HepG2 (cell line): ENCODE results near the gene PPA2. TPM values are rescaled to one million over a fixed set of nuclear protein-coding genes. Genes with fewer than 3 reads are reported as not detected.

Experiments used
- CAMTA2 ChIP-seq: sonication (generic); formaldehyde crosslinking; IDR thresholded peaks from 2 replicates; pipeline ENCODE4 v1.4.0; 2020; ENCODE audit warnings: mild to moderate bottlenecking, missing genetic modification reagents, borderline replicate concordance
- CENPT ChIP-seq: sonication (generic); formaldehyde crosslinking; IDR thresholded peaks from 2 replicates; pipeline ENCODE4 v1.8.0; 2022; ENCODE audit warnings: low read depth, mild to moderate bottlenecking, moderate library complexity, missing genetic modification reagents
- ESRRA ChIP-seq: sonication (generic); formaldehyde crosslinking; IDR thresholded peaks from 2 replicates; pipeline ENCODE4 v1.5.1; 2020; ENCODE audit warnings: mild to moderate bottlenecking, low read depth, missing genetic modification reagents
- HIVEP1 ChIP-seq: sonication (generic); formaldehyde crosslinking; IDR thresholded peaks from 2 replicates; pipeline ENCODE4 v1.4.0; 2020; ENCODE audit warnings: mild to moderate bottlenecking, missing genetic modification reagents
- KLF15 ChIP-seq: sonication (generic); formaldehyde crosslinking; IDR thresholded peaks from 2 replicates; pipeline ENCODE4 v1.8.1; 2023; ENCODE audit warnings: borderline replicate concordance, mild to moderate bottlenecking, inconsistent platforms, missing genetic modification reagents, mixed read lengths
- KMT2B ChIP-seq: IDR thresholded peaks from 2 replicates; pipeline ENCODE4 v1.6.1; 2016; ENCODE audit warnings: missing genetic modification reagents, missing compliant biosample characterization
- MBNL3 ChIP-seq: fragments of 250-450 bp; sonication (Bioruptor Pico); conservative IDR thresholded peaks from 2 replicates; pipeline ENCODE4 v1.8.0; 2022; ENCODE audit warnings: mild to moderate bottlenecking, inconsistent platforms
- MED8 ChIP-seq: sonication (generic); formaldehyde crosslinking; IDR thresholded peaks from 2 replicates; pipeline ENCODE4 v1.8.1; 2023; ENCODE audit warnings: mild to moderate bottlenecking, missing genetic modification reagents; ENCODE audit not compliant: insufficient replicate concordance
- MEIS1 ChIP-seq: sonication (generic); formaldehyde crosslinking; IDR thresholded peaks from 2 replicates; pipeline ENCODE4 v1.9.0; 2021; ENCODE audit warnings: mild to moderate bottlenecking, missing genetic modification reagents, moderate library complexity, borderline replicate concordance
- PRPF4 ChIP-seq: fragments of 200-400 bp; formaldehyde crosslinking; IDR thresholded peaks from 2 replicates; pipeline ENCODE4 v1.6.1; 2016; ENCODE audit warnings: low read length, low read depth; ENCODE audit not compliant: poor library complexity, severe bottlenecking
- RBM22 ChIP-seq: fragments of 200-400 bp; formaldehyde crosslinking; optimal IDR thresholded peaks from 2 replicates; pipeline ENCODE3; 2017; ENCODE audit warnings: mild to moderate bottlenecking, low read length, moderate library complexity
- TBL1XR1 ChIP-seq: fragments of 150-350 bp; IDR thresholded peaks from 2 replicates; pipeline ENCODE4 v1.6.1; 2014; ENCODE audit warnings: borderline replicate concordance, low read length; ENCODE audit not compliant: partially characterized antibody
- YY1 ChIP-seq: IDR thresholded peaks from 2 replicates; pipeline ENCODE4 v1.6.1; 2011; ENCODE audit warnings: low read length, low read depth, moderate library complexity, mild to moderate bottlenecking; ENCODE audit not compliant: insufficient read depth, insufficient replicate concordance
- ZBTB7B ChIP-seq: sonication (generic); formaldehyde crosslinking; IDR thresholded peaks from 2 replicates; pipeline ENCODE4 v1.4.0; 2020; ENCODE audit warnings: missing genetic modification reagents
- ZNF101 ChIP-seq: sonication (generic); formaldehyde crosslinking; IDR thresholded peaks from 2 replicates; pipeline ENCODE4 v1.4.0; 2020; ENCODE audit warnings: mild to moderate bottlenecking, low read depth, missing genetic modification reagents, borderline replicate concordance
- ZNF496 ChIP-seq: sonication (generic); formaldehyde crosslinking; IDR thresholded peaks from 2 replicates; pipeline ENCODE4 v1.8.1; 2023; ENCODE audit warnings: mild to moderate bottlenecking, moderate library complexity, missing genetic modification reagents; ENCODE audit not compliant: insufficient replicate concordance
- ZNF510 ChIP-seq: sonication (generic); formaldehyde crosslinking; IDR thresholded peaks from 2 replicates; pipeline ENCODE4 v1.4.0; 2020; ENCODE audit warnings: low read depth, mild to moderate bottlenecking, missing genetic modification reagents
- ZNF724P ChIP-seq: sonication (generic); formaldehyde crosslinking; IDR thresholded peaks from 2 replicates; pipeline ENCODE4 v1.8.0; 2022; ENCODE audit warnings: missing genetic modification reagents, borderline replicate concordance
- polyA plus RNA-seq, 8 experiments: library from polyadenylated mRNA; depleted of rRNA in 3 of 8; stranded (reverse) in 7 of 8; unstranded in 1 of 8; fragments of >200 nt; fragmentation: Illumina TruSeq in 4 of 8; extraction: Trizol in 4 of 8; gene quantifications; 2 replicates each; pipeline versions ENCODE4 v1.2.1 to v1.2.3, GENCODE V29; 2011 to 2016; ENCODE audit warnings: low read depth in 4 of 8, missing spikeins in 1 of 8, mixed read lengths in 1 of 8; ENCODE audit not compliant: insufficient read depth in 1 of 8
- total RNA-seq, 5 experiments: library from RNA; depleted of rRNA; stranded (reverse); fragments of >200 nt; fragmentation: Illumina TruSeq; extraction: Trizol; gene quantifications; 2 replicates each; pipeline ENCODE4 v1.2.3, GENCODE V29; 2016; ENCODE audit warnings: low read depth in 1 of 5
- TF ChIP-seq, protein P1 (sequence below): IDR thresholded peaks from 2 replicates; pipeline ENCODE4 v1.6.1; 2016; ENCODE audit warnings: low read depth, control low read depth
- TF ChIP-seq, protein P2 (sequence below), 2 experiments: sonication (generic) in 1 of 2; formaldehyde crosslinking in 1 of 2; IDR thresholded peaks; 2 replicates each; pipeline versions ENCODE4 v1.6.1 to v1.9.0; 2014 to 2022; ENCODE audit warnings: antibody characterized with exemption in 1 of 2, borderline replicate concordance in 1 of 2, inconsistent platforms in 1 of 2, low read depth in 1 of 2, missing genetic modification reagents in 1 of 2
- TF ChIP-seq, protein P3 (sequence below): sonication (generic); formaldehyde crosslinking; IDR thresholded peaks from 2 replicates; pipeline ENCODE4 v1.5.0; 2020; ENCODE audit warnings: missing genetic modification reagents, mild to moderate bottlenecking, borderline replicate concordance

Gene PPA2
- total and polyA plus RNA-seq, 2 of the 13 experiments (the other 11 are each of a cell fraction or from before 2014, with no cell fraction given), result 44.2 to 70.6 TPM

DNA sequence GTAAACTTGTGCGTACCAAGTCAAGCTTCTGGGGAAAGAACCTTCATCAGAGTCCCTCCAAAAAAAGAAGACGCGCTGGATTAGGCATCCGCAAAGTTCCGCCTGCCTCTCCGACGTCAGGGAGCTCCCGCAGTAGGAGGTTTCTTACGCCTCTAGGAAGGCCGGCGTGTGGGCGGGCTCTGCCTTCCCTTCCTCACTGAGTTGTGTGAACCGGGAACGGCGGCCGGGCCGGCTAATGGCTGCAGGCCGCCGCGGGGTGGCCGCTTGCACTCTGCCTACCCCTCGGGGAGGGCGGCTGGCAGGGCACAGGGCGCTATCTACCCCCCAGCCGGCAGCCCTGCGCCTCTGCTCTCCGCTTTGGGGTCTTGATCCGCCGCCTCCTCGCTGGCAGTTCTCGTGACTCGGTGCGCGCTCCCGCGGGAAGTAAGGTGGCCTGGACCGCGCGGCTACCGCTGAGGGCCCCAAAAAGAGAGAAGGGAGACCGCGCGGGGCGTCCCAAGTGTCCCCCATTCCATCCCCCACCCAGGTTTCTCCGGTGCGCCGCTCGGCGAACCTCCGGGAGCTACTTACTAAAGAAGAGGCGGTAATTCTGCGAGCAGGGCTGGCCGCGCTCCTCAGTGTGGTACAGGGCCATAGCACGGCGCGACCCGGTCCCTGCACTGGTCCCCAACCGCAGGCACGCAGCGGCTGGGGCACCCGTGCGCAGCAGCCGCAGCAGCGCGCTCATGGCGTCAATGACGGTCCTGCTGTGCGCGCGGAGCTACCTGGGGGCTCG is at the start of gene PPA2 (continued):
- TF ChIP-seq, protein P1, sequence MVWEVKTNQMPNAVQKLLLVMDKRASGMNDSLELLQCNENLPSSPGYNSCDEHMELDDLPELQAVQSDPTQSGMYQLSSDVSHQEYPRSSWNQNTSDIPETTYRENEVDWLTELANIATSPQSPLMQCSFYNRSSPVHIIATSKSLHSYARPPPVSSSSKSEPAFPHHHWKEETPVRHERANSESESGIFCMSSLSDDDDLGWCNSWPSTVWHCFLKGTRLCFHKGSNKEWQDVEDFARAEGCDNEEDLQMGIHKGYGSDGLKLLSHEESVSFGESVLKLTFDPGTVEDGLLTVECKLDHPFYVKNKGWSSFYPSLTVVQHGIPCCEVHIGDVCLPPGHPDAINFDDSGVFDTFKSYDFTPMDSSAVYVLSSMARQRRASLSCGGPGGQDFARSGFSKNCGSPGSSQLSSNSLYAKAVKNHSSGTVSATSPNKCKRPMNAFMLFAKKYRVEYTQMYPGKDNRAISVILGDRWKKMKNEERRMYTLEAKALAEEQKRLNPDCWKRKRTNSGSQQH (CRISPR knock-in tag), result peak; percentile 74; the same call in 1 of the 2 replicates
- TF ChIP-seq, protein P2, sequence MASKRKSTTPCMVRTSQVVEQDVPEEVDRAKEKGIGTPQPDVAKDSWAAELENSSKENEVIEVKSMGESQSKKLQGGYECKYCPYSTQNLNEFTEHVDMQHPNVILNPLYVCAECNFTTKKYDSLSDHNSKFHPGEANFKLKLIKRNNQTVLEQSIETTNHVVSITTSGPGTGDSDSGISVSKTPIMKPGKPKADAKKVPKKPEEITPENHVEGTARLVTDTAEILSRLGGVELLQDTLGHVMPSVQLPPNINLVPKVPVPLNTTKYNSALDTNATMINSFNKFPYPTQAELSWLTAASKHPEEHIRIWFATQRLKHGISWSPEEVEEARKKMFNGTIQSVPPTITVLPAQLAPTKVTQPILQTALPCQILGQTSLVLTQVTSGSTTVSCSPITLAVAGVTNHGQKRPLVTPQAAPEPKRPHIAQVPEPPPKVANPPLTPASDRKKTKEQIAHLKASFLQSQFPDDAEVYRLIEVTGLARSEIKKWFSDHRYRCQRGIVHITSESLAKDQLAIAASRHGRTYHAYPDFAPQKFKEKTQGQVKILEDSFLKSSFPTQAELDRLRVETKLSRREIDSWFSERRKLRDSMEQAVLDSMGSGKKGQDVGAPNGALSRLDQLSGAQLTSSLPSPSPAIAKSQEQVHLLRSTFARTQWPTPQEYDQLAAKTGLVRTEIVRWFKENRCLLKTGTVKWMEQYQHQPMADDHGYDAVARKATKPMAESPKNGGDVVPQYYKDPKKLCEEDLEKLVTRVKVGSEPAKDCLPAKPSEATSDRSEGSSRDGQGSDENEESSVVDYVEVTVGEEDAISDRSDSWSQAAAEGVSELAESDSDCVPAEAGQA (IDR thresholded peaks at IDR 0.05; ENCODE audit: low read depth), result no peak; the same call in 1 of the 2 replicates
- TF ChIP-seq, protein P2 (CRISPR knock-in tag; IDR thresholded peaks at IDR 0.05; ENCODE audit: borderline replicate concordance), result no peak
- TF ChIP-seq MEIS1 (peak; percentile 16; the same call in 1 of the 2 replicates), TBL1XR1 (no peak), CENPT (no peak), KMT2B (peak; percentile 88; the same call in 1 of the 2 replicates), KLF15 (CRISPR knock-in tag) (no peak), ZNF510 (no peak), ZNF496 (no peak), ESRRA (CRISPR knock-in tag) (no peak; the same call in 1 of the 2 replicates), MBNL3 (CRISPR knock-in tag) (no peak), RBM22 (no peak), PRPF4 (no peak), ZNF724P (CRISPR knock-in tag) (no peak), HIVEP1 (CRISPR knock-in tag) (peak; percentile 68), YY1 (peak; percentile 91), ZBTB7B (no peak; the same call in 1 of the 2 replicates), CAMTA2 (CRISPR knock-in tag) (no peak), ZNF101 (CRISPR knock-in tag) (no peak), MED8 (CRISPR knock-in tag) (peak; percentile 76)
- TF ChIP-seq, protein P3, sequence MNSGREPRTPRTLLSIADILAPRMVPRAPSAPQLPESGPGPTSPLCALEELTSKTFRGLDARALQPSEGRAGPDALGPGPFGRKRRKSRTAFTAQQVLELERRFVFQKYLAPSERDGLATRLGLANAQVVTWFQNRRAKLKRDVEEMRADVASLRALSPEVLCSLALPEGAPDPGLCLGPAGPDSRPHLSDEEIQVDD, result no peak
